HG02759 (cell line): ENCODE measurements around the gene KIRREL1.
A peak's percentile ranks its signal among the peaks of the same experiment; 100 is the strongest.
"Not testable (repeated sequence)": the region's sequence is repeated elsewhere in the genome, so short reads cannot be mapped to it uniquely, and the experiment has no call there.

ENCODE experiments used
- ATAC-seq: cut with Tn5 transposase; IDR thresholded peaks from one replicate; pipeline ENCODE4 v1.9.1; 2021; ENCODE audit warnings: mild to moderate bottlenecking, moderate library complexity; ENCODE audit not compliant: unreplicated experiment

Gene KIRREL1

DNA sequence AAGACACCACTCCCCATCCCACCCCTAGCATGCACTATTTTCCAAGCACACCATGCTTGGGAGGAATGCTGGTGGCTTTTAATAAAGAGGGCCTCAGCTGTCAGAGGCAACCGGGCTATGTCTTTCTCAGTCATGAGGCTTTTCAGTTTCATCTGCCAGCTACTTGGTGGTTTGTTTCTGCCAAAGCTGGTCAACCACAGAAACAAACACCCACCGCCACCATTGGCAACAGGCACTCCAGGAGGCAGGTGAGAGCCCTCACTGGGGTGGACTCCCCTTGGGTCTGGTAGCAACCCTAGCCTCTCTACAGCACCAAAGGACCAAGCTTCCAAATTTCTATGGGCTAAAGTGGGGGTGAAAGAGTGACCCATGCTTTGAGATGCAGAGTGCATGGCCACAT, 133.0 kb downstream of the KIRREL1 start:
- peak; percentile 58 for ATAC-seq

GRCh38 chr1:158128531-158128930, 135.1 kb downstream of the KIRREL1 start:
- not testable (repeated sequence) for ATAC-seq

GRCh38 chr1:158131217-158131616, 137.8 kb downstream of the KIRREL1 start:
- no peak for ATAC-seq

DNA sequence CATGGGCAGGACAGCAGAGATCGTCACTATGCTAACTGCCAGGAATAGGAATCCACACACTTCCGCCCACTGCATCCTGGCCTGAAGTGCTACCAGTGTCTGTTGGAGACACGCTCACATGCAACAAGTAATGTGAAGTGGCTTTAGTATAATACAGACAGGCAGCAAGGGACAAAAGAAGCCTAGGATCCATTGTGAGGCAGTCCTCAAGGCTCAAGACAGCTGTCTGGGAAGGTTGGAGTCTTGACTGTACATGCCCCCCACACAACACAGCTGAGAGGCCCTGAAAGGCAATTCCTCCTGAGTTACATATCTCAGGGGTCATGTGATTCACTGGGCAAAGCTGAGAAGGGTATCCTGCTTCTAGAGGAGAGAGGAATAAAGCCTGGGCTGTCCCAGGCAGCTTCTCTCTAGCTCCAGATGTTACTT, 147.3 kb downstream of the KIRREL1 start:
- ATAC-seq, result no peak

- ATAC-seq, result no peak
Observed at GRCh38 chr1:158145173-158145719, 151.8 kb downstream of the KIRREL1 start.

DNA sequence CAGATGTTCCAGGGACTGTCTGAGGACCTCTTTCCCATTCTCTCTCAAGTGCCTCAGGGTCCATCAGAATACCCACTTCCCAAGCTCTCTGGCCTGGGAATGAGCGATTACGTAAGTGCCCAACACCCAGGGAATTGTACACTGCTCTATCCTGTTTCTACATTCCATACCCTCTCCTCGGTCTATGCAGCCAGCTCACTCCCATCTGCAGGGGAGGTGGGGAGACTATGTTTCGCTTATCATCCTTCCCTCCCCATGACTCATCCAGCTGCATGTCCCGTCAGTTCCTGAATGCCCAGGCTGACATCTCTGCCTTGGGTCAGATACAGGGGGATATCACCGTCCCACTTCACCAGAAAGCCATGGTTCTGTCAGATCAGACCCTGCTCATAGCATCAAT, 152.7 kb downstream of the KIRREL1 start:
- ATAC-seq, result no peak

DNA sequence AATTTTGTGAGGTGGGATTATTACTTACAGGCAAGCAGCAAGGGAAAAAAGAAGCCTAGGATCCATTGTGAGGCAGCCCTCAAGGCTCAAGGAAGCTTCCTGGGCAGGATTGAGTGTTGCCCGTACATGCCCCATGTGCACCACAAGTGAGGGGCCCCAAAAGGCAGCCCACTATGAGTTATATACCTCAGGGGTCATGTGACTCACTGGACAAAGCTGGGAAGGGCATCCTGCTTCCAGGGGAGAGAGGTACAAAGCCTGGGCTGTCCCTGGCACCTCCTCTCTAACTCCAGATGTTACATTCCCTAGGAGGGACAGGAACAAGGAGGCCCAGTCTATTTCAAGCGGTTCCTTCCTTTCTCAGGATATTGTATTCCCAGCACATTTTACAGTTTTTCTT, 153.3 kb downstream of the KIRREL1 start:
- ATAC-seq, result no peak

GRCh38 chr1:158147401-158147800, 154.0 kb downstream of the KIRREL1 start:
- no peak for ATAC-seq

GRCh38 chr1:158147869-158148268, 154.4 kb downstream of the KIRREL1 start:
- no peak for ATAC-seq

GRCh38 chr1:158148468-158148867, 155.0 kb downstream of the KIRREL1 start:
- ATAC-seq, result no peak

DNA sequence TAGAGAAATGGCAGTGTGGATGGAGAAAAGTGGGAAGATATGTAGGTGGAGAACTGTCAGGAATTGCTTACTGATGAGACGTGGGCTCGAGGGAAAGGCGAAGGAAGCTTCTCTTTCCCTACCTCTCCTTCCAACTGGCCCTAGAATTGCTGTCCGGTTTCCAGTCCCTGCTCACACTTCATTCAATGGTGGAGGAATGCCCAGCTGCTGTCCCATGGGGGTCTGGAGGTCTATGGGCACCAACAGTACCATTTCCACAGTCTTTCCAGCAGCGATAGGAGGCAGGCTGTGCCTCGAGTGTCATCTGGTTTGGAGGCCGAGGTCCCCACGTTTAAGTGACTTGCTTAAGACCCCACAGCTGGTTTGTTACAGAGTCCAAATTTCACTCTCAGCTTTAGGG, 155.7 kb downstream of the KIRREL1 start:
- no peak for ATAC-seq
